HG03565 (cell line): Measurements from ENCODE around the gene TARP.
A peak's percentile ranks its signal among the peaks of the same experiment; 100 is the strongest.

Experiments used
- ATAC-seq: cut with Tn5 transposase; IDR thresholded peaks from one replicate; pipeline ENCODE4 v1.9.1; 2021; ENCODE audit warnings: mild to moderate bottlenecking, moderate library complexity; ENCODE audit not compliant: unreplicated experiment

Gene TARP

DNA sequence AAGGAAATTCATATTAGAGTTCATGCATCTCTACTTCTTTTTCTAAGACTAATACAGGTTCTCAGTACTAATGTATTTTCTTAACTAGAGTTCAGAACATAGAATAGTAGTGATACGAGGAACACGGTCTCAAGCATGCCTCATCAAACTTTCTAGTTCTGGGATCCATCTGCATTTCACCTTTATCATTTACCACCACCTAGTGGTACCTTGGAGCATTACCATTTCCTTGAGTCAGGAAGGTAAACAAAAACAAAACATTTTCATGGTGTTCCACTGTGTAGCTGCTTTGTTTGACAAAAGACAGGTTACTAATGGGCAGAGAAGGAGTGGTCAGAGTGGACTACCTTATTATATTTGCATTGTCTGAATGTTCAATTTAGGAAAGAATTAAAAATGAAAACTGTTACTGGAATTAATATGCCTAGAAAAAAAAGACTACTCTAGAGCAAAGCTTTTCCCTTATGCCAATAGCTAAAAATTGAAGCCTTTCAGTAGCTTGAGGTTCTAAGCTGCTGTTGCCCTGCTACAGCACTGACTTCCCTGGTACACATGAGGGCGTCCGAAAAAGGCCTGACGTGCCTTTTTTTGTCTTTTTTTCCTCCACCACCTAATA lies 50.8 kb downstream of the TARP start:
- ATAC-seq = no peak

DNA sequence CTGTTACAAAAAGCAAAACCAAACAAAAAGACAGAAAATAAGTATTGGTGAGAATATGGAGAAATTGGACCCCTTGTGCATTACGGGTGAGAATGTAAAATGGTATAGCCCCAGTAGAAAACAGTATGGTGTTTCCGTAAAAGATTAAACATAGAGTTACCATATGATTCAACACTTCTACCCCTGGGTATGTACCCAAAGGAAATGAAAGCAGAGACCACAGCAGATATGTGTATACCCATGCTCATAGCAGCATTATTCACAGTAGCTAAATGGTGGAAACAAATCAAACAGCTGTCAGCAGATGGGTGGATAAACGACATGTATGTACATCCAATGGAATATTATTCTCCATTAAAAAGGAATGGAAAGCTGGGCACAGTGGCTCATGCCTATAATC lies 53.0 kb downstream of the TARP start:
- ATAC-seq = no peak

DNA sequence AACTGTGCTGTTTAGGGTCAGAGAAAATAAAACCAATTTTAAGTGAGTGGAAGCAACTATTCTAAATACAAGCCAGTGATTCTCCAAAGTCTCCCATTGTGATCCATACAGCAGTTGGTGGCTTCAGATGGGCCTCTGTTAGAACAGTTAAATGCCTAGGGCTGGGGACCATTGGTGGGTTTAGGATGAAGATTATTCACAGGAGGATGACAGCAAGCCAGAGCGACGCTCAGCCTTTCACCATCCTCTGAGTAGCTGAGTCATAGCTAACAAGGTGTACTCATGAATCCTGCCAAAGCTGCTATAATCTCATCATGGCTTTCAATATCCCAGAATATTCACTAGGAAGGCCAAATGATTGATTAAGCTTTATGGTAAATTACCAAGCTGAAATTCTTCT lies 55.8 kb downstream of the TARP start:
- no peak for ATAC-seq

DNA sequence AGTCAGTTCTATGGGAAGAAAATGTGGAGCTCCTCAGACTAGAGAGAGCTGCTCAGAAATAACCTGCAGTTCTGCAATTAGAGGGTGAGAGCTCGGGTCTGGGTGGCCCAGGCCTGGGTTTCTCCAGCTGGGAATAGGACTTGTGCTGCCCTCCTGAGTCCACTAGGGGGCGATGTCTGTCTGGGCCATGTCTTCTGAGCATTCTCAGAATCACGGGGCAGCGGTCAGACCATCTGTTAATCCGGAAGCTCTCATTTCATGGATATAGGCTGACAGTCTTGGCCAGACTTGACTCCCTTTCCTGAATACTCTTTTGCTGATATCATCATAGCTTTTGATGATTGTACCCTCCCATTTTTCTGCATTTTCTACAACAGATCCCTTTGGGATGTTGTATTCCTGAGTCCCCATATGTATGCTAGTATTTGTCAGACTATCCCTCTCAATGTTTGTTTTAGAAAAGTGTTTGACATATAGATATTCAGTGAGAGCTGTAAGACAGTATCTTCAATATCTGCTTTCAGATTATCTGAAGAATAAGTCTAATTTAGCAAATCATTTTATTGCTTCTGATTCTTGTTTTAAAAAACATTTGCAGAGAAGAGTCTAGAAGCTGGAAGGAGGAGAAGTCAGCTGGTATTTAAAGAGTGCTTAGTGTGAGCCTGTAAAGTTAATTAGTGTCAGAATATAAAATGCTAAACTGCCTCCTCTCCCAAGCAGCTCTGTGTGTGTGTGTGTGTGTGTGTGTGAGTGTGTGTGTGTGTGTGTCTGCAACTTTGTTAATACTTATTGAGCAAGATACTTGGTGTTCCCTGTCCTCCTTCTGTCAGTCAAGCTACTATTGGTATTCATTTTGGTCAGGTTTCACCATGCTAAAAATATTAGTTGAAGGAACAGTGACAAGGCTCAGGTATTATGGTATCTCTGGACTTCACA lies 57.4 kb downstream of the TARP start:
- peak; percentile 80 for ATAC-seq

DNA sequence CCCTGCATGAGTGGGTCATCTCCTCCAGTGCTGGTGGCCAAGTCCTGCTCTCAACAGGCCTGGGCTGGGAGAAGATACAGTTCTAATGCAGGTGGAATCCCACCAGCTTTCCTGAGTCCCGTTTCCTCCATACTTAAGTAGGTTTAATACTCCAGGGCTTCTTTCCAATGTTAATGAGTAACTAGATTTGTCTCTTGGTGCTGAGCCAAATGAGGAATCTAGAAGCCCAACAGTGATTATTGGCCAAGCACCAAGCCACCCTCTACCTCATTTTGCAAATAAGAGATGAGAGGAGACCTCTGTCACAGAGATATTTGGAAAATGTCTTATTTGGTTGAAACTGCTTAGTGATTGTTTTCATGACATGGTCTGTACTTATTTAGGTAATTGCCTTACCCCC lies 58.3 kb downstream of the TARP start:
- no peak for ATAC-seq

DNA sequence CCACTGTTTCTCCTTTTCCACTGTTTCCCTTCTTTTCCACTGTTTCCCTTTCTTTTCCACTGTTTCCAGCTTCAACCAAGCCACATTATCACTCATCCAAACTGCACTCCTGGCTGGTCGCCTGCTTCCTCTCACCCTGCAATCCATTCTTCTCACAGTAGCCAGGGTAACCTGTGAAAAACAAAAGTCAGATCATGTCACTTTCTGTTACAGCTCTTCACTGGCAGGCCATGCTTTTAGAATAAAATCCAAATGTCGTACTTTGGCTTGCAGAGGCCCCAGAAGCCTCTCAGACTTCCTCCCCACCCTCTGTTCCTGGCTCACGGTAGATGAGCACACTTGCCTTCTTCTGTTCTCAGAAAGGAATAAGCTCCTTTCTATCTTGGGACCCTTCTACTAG lies 61.5 kb downstream of the TARP start:
- ATAC-seq = no peak

DNA sequence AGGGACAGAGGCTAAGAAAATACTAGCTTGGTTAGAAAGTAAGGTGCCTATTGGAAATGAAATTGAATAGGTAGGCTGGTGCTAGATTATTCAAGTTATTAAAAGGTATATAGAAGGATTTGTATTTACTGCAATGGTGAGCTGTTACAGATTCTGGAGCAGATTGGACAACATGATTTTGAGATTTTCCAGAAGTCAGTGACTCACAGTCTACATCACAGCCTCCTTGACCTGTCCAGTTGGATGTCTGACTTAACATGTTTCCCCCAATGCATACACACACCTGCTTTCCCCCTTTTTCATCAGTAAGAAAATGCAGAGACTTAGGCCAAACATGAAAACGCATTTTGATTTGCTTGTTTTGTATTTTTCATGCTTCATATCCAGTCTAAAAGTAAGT lies 62.0 kb downstream of the TARP start:
- no peak for ATAC-seq
